Peyer's patch (tissue), 4 donors: ENCODE data around the gene TMEM8B. TPM values are rescaled to one million over a fixed set of nuclear protein-coding genes. Genes with fewer than 3 reads are reported as not detected.

Experiments used
- DNase-seq, 3 donors: peaks; one replicate each; pipeline ENCODE4 v3.0.0-alpha.2; 2017 to 2019
- H3K27ac ChIP-seq, 4 donors: fragments of 200-600 bp; sonication (generic); one replicate each; pipeline ENCODE4 v1.5.1; 2016 to 2019
- H3K27me3 ChIP-seq, 2 donors: fragments of 200-600 bp; sonication (generic); one replicate each; pipeline ENCODE4 v1.5.1; 2019
- H3K36me3 ChIP-seq, 3 donors: fragments of 200-600 bp; sonication (generic); one replicate each; pipeline ENCODE4 v1.5.1; 2016 to 2019
- H3K4me1 ChIP-seq, 4 donors: fragments of 200-600 bp; sonication (generic); one replicate each; pipeline ENCODE4 v1.5.1; 2016 to 2019
- H3K4me3 ChIP-seq, 4 donors: fragments of 200-600 bp; sonication (generic); 1 replicate in 3 of 4; 2 replicates in 1 of 4; pipeline ENCODE4 v1.5.1; 2016 to 2019; ENCODE audit warnings: mild to moderate bottlenecking in 1 of 4
- H3K9me3 ChIP-seq, 4 donors: fragments of 200-600 bp; sonication (generic); one replicate each; pipeline ENCODE4 v1.5.1; 2016 to 2019; ENCODE audit warnings: mild to moderate bottlenecking in 1 of 4
- POLR2A ChIP-seq, 2 donors: fragments of 450-650 bp; IDR thresholded peaks; one replicate each; pipeline ENCODE4 v1.5.1; 2017; ENCODE audit warnings: antibody characterized with exemption in 2 of 2, mild to moderate bottlenecking in 2 of 2, moderate library complexity in 2 of 2
- total RNA-seq, 4 donors: library from RNA; depleted of rRNA; stranded (reverse); fragments of >200 nt; gene quantifications; one replicate each; pipeline ENCODE4 v1.1.0, GENCODE V29; 2016
- TF ChIP-seq, protein P1 (sequence below), 6 experiments: fragments of 450-650 bp in 4 of 6; fragments of 200-600 bp in 2 of 6; sonication (generic) in 1 of 6; IDR thresholded peaks; one replicate each; pipeline ENCODE4 v1.5.1; 2017 to 2019; ENCODE audit warnings: antibody characterized with exemption in 6 of 6, mild to moderate bottlenecking in 3 of 6, moderate library complexity in 1 of 6

Gene TMEM8B
- total RNA-seq, 4 donors from 2014 or later, result 6.0 to 11.6 (median 8.1) TPM

DNA sequence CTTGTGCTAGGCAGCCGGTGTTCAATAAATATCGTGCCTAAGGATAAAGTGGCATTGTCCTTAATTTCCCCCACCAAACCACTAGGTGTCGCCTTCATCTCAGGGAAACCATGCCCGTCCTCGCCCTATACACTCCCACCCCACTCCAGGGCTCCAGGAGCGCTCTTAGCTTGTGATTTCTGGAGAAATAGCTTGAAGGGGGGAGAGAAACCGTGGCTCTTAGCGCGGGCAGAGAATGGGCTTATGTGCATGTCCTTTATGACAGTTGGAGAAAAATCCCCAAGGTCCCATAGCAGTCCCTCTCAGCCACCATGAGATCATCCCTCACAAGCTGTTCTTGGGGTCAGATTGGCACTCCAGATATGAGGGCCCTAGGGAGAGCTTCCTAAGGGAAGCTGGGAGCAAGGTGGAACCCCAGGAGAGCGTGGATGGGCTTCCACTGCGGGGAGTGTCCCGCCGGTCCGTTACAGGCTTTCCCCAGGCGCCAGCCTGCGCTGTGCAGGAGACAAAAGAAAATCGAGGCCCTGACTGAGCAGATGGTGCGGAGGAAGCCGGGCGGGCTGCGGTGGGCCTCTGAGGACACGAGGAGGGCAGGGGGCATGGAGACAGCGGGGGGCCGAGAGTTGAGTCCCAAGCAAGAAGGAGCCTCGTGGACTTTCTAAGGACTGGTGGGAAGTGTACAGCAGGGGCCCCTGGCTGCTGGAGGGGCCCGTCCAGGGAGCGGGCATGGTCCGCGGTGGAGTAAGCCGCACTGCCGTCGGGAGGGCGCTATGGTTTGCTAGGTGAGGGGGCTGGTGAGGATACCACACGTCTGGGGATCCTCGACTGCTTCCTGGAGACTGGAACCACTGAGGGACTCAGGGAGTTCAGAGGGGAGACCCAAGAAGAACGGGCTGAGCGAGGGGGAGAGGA is 38.4 kb upstream of the TMEM8B start:
- peak overlapping the region in 2 of 4 donors; percentile 70 to 76 for H3K27ac ChIP-seq
- DNase-seq, result peak; percentile 54 to 83 (median 60)
- no peak for TF ChIP-seq POLR2A (IDR thresholded peaks at IDR 0.05)
- TF ChIP-seq, protein P1, sequence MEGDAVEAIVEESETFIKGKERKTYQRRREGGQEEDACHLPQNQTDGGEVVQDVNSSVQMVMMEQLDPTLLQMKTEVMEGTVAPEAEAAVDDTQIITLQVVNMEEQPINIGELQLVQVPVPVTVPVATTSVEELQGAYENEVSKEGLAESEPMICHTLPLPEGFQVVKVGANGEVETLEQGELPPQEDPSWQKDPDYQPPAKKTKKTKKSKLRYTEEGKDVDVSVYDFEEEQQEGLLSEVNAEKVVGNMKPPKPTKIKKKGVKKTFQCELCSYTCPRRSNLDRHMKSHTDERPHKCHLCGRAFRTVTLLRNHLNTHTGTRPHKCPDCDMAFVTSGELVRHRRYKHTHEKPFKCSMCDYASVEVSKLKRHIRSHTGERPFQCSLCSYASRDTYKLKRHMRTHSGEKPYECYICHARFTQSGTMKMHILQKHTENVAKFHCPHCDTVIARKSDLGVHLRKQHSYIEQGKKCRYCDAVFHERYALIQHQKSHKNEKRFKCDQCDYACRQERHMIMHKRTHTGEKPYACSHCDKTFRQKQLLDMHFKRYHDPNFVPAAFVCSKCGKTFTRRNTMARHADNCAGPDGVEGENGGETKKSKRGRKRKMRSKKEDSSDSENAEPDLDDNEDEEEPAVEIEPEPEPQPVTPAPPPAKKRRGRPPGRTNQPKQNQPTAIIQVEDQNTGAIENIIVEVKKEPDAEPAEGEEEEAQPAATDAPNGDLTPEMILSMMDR (IDR thresholded peaks at IDR 0.05), result peak; percentile 78 to 94 (median 87)
- peaks cover 0 to 27% (median 0%) of the 10 kb centered on the region in 4 donors for H3K4me1 ChIP-seq
- peak overlapping the region; percentile 20 to 55 (median 38) for H3K4me3 ChIP-seq
- no peaks in the 10 kb centered on the region for H3K36me3 ChIP-seq
- H3K9me3 ChIP-seq, result no peaks in the 10 kb centered on the region
- H3K27me3 ChIP-seq, result no peaks in the 10 kb centered on the region

DNA sequence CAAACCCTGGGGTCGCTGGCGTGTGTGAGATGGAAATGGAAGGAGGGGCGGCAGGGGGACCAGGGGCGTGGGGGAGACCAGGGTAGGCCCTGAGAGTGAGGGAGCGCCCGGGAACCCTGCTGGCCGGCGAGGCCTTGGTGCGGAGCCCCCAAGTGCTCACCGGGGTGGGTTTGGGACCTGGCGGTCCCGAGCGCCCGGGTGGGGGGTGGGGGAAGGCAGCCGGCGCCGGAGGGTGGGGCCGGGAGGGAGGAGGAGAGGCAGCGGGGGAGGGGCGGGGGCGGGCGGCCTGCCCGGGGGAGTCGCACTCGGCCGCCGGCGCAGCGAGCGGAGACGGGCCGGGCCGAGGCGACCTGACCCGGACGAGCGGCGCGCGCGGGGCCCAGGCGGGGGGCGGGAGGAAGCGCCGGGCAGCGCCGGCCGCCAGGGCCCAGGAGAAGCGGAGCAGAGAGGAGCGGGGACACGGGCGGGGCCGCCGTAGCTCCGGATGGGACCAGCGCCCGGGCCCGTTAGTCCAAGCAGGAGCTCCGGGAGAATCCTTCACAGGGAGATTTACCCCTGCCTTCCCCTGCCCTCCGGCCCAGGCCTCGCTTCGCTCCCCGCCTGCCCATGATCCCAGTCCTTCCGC is 37.6 kb upstream of the TMEM8B start, which contains the start of gene NPR2:
Gene NPR2 (plus strand): TSS at position 295 of the 625 bp plus-strand sequence. CDS start 818 bp downstream, outside the sequence.
- TF ChIP-seq, protein P1 (IDR thresholded peaks at IDR 0.05), result no peak
- no peak for TF ChIP-seq POLR2A (IDR thresholded peaks at IDR 0.05)
- peaks cover 0 to 27% (median 0%) of the 10 kb centered on the region in 4 donors for H3K4me1 ChIP-seq
- H3K27me3 ChIP-seq, result no peaks in the 10 kb centered on the region
- H3K27ac ChIP-seq, result peak within 1 kb of the TSS; percentile 7 to 76 (median 48)
- H3K9me3 ChIP-seq, result no peaks in the 10 kb centered on the region
- DNase-seq, result no peak
- H3K36me3 ChIP-seq, result no peaks in the 10 kb centered on the region
- H3K4me3 ChIP-seq, result peak within 1 kb of the TSS; percentile 20 to 55 (median 38)

DNA sequence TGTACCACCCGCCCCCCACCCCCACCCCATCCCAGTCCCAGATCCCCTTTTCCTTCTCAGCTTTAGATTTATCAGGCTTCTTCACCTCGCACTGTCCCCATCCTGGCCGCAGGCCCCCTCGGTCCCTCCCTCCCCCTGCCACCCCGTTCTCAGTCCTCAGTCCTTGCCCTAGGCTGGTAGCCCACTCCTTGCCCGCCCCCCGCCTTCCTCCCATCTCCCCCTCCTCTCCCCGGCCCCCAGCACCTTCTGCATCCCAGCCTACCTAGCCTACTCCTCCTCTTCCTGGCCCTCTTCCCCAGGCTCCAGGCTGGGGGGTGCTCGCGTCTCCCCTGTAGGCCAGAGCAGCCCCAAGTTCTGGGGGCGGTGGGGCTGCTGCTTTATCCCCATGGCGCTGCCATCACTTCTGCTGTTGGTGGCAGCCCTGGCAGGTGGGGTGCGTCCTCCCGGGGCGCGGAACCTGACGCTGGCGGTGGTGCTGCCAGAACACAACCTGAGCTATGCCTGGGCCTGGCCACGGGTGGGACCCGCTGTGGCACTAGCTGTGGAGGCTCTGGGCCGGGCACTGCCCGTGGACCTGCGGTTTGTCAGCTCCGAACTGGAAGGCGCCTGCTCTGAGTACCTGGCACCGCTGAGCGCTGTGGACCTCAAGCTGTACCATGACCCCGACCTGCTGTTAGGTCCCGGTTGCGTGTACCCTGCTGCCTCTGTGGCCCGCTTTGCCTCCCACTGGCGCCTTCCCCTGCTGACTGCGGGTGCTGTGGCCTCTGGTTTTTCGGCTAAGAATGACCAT is 36.8 kb upstream of the TMEM8B start:
- Histone ChIP-seq H3K27ac (peak overlapping the region; percentile 7 to 76 (median 48)), H3K4me3 (peak overlapping the region; percentile 20 to 55 (median 38)), H3K4me1 (peaks cover 0 to 27% (median 0%) of the 10 kb centered on the region in 4 donors), H3K9me3 (no peaks in the 10 kb centered on the region), H3K36me3 (no peaks in the 10 kb centered on the region), H3K27me3 (no peaks in the 10 kb centered on the region)
- TF ChIP-seq POLR2A (IDR thresholded peaks at IDR 0.05), result no peak
- TF ChIP-seq, protein P1 (IDR thresholded peaks at IDR 0.05), result no peak
- DNase-seq, result no peak

DNA sequence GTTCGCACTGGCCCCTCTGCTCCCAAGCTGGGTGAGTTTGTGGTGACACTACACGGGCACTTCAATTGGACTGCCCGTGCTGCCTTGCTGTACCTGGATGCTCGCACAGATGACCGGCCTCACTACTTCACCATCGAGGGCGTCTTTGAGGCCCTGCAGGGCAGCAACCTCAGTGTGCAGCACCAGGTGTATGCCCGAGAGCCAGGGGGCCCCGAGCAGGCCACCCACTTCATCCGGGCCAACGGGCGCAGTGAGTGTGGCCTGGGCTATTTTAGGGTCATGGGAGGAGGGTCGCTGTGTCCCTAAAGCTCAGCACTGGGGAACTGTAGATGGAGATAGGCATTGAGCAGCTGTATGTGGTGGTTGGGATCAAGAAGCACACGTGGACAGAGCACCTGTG is 36.2 kb upstream of the TMEM8B start:
- no peaks in the 10 kb centered on the region for H3K27me3 ChIP-seq
- DNase-seq, result no peak
- H3K4me3 ChIP-seq, result no peak overlapping the region
- H3K9me3 ChIP-seq, result no peaks in the 10 kb centered on the region
- TF ChIP-seq, protein P1 (IDR thresholded peaks at IDR 0.05), result no peak
- no peak for TF ChIP-seq POLR2A (IDR thresholded peaks at IDR 0.05)
- H3K27ac ChIP-seq, result no peak overlapping the region
- H3K36me3 ChIP-seq, result no peaks in the 10 kb centered on the region
- peaks cover 0 to 27% (median 0%) of the 10 kb centered on the region in 4 donors for H3K4me1 ChIP-seq

DNA sequence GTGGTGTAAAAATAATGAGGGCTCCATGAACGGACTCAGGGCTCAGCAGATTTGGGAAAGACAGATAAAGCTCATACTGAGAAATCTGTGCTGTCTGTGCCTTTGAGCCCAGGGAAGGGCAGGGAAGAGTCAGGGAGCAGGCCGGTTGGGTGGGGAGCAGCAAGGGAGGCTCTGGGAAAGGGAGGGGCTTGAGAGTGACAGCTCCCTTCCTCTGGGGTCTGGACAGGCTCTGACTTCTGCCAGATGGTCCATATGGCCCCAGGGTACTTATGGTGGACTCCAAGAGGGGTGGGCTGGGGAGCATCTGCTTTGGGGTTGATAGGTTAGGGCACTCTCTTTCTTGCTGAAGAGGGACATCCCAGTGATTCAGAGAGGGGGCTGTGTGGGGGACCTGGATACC is 35.6 kb upstream of the TMEM8B start:
- no peaks in the 10 kb centered on the region for H3K27me3 ChIP-seq
- no peak overlapping the region for H3K4me3 ChIP-seq
- no peaks in the 10 kb centered on the region for H3K9me3 ChIP-seq
- H3K36me3 ChIP-seq, result no peaks in the 10 kb centered on the region
- no peak for DNase-seq
- no peak overlapping the region for H3K27ac ChIP-seq
- TF ChIP-seq, protein P1 (IDR thresholded peaks at IDR 0.05), result no peak
- no peak for TF ChIP-seq POLR2A (IDR thresholded peaks at IDR 0.05)
- H3K4me1 ChIP-seq, result peaks cover 0 to 27% (median 0%) of the 10 kb centered on the region in 4 donors
